ENCODE results near the gene TGM3. TPM values are rescaled to one million over a fixed set of nuclear protein-coding genes. Genes with fewer than 3 reads are reported as not detected.

Gene TGM3
- total and polyA plus RNA-seq, 10 of the 15 experiments (the other 5 are each of a cell fraction or from before 2014, with no cell fraction given), result not detected

DNA sequence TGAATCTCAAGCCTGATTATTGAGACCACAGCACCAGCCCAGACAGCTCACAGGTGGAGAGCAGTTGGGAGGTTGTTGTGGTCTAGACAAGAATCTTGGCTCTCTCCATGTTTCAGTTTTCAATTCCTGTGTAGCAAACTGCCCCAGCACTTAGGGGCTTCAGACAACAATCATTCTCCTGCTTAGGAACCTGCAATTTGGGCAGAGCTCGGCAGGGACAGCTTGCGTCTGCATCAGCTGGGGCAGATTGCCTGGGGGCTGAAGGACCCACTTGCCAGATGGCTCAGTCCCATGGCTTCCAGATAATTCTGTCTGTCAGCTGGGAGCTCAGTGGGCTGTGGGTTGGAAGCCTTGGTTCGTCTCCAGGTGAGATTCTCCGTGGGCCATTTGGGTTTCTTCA lies 91.8 kb downstream of the TGM3 start:
- peaks cover 7% of the 10 kb centered on the region; the same call in 2 of the 3 replicates for H3K9me3 ChIP-seq (replicated peaks; ENCODE audit: control insufficient read depth, insufficient read depth, low read length)
- H3K4me3 ChIP-seq, result no peak overlapping the region
- intact Hi-C loops (cut with micrococcal nuclease; ENCODE audit: unreplicated experiment) (no loop called here), in situ Hi-C loops (cut with MboI) (no loop called here)
- ChIA-PET SMC1A (ENCODE audit: uncharacterized antibody, unreplicated experiment) (interaction anchor here (0.5 to 1.1 kb wide), 5 partner anchors 65 to 214 kb away, joined by 3 to 4 read pairs (median 3); no protein-coding TSS in a partner anchor), RAD21 (ENCODE audit: unreplicated experiment) (interaction anchor here (1.2 to 1.5 kb wide), 3 partner anchors 68 to 180 kb away, joined by 3 to 8 read pairs (median 4); no protein-coding TSS in a partner anchor), POLR2A (no interaction called here), CTCF (interaction anchor here (0.9 to 2.2 kb wide), 12 partner anchors 13 to 234 kb away, joined by 3 to 20 read pairs (median 3); partner anchors contain the start of gene SNRPB)
- H2AFZ ChIP-seq (ENCODE audit: control insufficient read depth, low read depth, low read length), result no peak overlapping the region
- ATAC-seq (no peak), DNase-seq (ENCODE audit: low read depth, low spot score) (no peak), FAIRE-seq (no peak)
- H3K79me2 ChIP-seq (ENCODE audit: control insufficient read depth, insufficient read depth, low read length), result no peaks in the 10 kb centered on the region
- TF ChIP-seq, protein P1, sequence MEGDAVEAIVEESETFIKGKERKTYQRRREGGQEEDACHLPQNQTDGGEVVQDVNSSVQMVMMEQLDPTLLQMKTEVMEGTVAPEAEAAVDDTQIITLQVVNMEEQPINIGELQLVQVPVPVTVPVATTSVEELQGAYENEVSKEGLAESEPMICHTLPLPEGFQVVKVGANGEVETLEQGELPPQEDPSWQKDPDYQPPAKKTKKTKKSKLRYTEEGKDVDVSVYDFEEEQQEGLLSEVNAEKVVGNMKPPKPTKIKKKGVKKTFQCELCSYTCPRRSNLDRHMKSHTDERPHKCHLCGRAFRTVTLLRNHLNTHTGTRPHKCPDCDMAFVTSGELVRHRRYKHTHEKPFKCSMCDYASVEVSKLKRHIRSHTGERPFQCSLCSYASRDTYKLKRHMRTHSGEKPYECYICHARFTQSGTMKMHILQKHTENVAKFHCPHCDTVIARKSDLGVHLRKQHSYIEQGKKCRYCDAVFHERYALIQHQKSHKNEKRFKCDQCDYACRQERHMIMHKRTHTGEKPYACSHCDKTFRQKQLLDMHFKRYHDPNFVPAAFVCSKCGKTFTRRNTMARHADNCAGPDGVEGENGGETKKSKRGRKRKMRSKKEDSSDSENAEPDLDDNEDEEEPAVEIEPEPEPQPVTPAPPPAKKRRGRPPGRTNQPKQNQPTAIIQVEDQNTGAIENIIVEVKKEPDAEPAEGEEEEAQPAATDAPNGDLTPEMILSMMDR (IDR thresholded peaks at IDR 0.05 in 2 of 3, conservative IDR thresholded peaks at IDR 0.05 in 1 of 3; ENCODE audit: control insufficient read depth in 2 of 3, extremely low read depth in 1 of 3, insufficient read depth in 1 of 3, low read depth in 3 of 3, low read length in 3 of 3), result no peak
- TF ChIP-seq RAD21 (IDR thresholded peaks at IDR 0.05; ENCODE audit: insufficient read depth, low read depth, low read length), result no peak
- WGBS (ENCODE audit: insufficient coverage, insufficient replicate concordance, low lambda C conversion rate, missing lambda C conversion rate), result 30% methylated on average over 4 of the region's 4 CpGs
- no peaks in the 10 kb centered on the region for H3K36me3 ChIP-seq (ENCODE audit: control insufficient read depth in 2 of 2, insufficient read depth in 2 of 2, low read length in 1 of 2)
- no peak overlapping the region for H3K4me2 ChIP-seq (ENCODE audit: control insufficient read depth, insufficient read depth)
- no peak overlapping the region for H3K9ac ChIP-seq (ENCODE audit: control insufficient read depth, insufficient read depth, low read length)
- H3K27me3 ChIP-seq (replicated peaks in 1 of 2; ENCODE audit: control insufficient read depth in 2 of 2, insufficient read depth in 2 of 2, low read length in 1 of 2), result no peaks in the 10 kb centered on the region; a peak in 1 of 4 replicates
- H4K20me1 ChIP-seq (ENCODE audit: control insufficient read depth, insufficient read depth), result no peaks in the 10 kb centered on the region
- H3K4me1 ChIP-seq (ENCODE audit: control insufficient read depth, insufficient read depth, low read length), result peaks cover 14% of the 10 kb centered on the region
- no TSS peak for BruUV-seq (replicated peaks)
- H3K27ac ChIP-seq (ENCODE audit: control insufficient read depth, insufficient read depth), result no peak overlapping the region

Other genes with a start within 250 kb of the TGM3 start
- gene STK35, start 194.2 kb upstream of the TGM3 start, total RNA-seq (2014; rRNA removed), result 9.3 and 9.9 TPM in 2 replicates
- 8.9 and 9.9 TPM in 2 replicates for gene STK35, start 194.2 kb upstream of the TGM3 start, total RNA-seq (2014; rRNA removed; fragmentation: Illumina TruSeq; extraction: Trizol)
- gene STK35, start 194.2 kb upstream of the TGM3 start, total RNA-seq (2021), result 18.9 and 19.4 TPM in 2 replicates
- 6.2 and 9.2 TPM in 2 replicates for gene STK35, start 194.2 kb upstream of the TGM3 start, polyA plus RNA-seq (2011; rRNA removed)
- gene STK35, start 194.2 kb upstream of the TGM3 start, polyA plus RNA-seq (2014; fragmentation: Illumina TruSeq; extraction: Trizol), result 7.9 and 11.4 TPM in 2 replicates
- gene STK35, start 194.2 kb upstream of the TGM3 start, polyA plus RNA-seq (2014; fragmentation: Nextera tagmentation; extraction: Ambion mirVana), result 1 to 10 TPM; 2.9 to 3.7 TPM
- 13.6 and 13.7 TPM in 2 replicates for gene STK35, start 194.2 kb upstream of the TGM3 start, polyA plus RNA-seq (2014; rRNA removed)
- gene STK35, start 194.2 kb upstream of the TGM3 start, polyA plus RNA-seq (2016; fragmentation: Nextera tagmentation; extraction: Ambion mirVana), result 1 to 10 TPM; 8.6 to 9.4 TPM
- gene TGM6, start 84.9 kb downstream of the TGM3 start, total RNA-seq (2014; rRNA removed), result not detected in 2 replicates
- gene TGM6, start 84.9 kb downstream of the TGM3 start, total RNA-seq (2014; rRNA removed; fragmentation: Illumina TruSeq; extraction: Trizol), result not detected in 2 replicates
- not detected in 2 replicates for gene TGM6, start 84.9 kb downstream of the TGM3 start, total RNA-seq (2021)
- not detected in 2 replicates for gene TGM6, start 84.9 kb downstream of the TGM3 start, polyA plus RNA-seq (2011; rRNA removed)
- gene TGM6, start 84.9 kb downstream of the TGM3 start, polyA plus RNA-seq (2014; fragmentation: Illumina TruSeq; extraction: Trizol), result not detected in 2 replicates
- gene TGM6, start 84.9 kb downstream of the TGM3 start, polyA plus RNA-seq (2014; fragmentation: Nextera tagmentation; extraction: Ambion mirVana), result not detected
- gene TGM6, start 84.9 kb downstream of the TGM3 start, polyA plus RNA-seq (2014; rRNA removed), result not detected in 2 replicates
- gene TGM6, start 84.9 kb downstream of the TGM3 start, polyA plus RNA-seq (2016; fragmentation: Nextera tagmentation; extraction: Ambion mirVana), result not detected
- 493 and 522 TPM in 2 replicates for gene SNRPB, start 174.8 kb downstream of the TGM3 start, total RNA-seq (2014; rRNA removed)
- gene SNRPB, start 174.8 kb downstream of the TGM3 start, total RNA-seq (2014; rRNA removed; fragmentation: Illumina TruSeq; extraction: Trizol), result 247 and 263 TPM in 2 replicates
- 429 and 437 TPM in 2 replicates for gene SNRPB, start 174.8 kb downstream of the TGM3 start, total RNA-seq (2021)
- 181 and 303 TPM in 2 replicates for gene SNRPB, start 174.8 kb downstream of the TGM3 start, polyA plus RNA-seq (2011; rRNA removed)
- 86.2 and 193 TPM in 2 replicates for gene SNRPB, start 174.8 kb downstream of the TGM3 start, polyA plus RNA-seq (2014; fragmentation: Illumina TruSeq; extraction: Trizol)
- gene SNRPB, start 174.8 kb downstream of the TGM3 start, polyA plus RNA-seq (2014; fragmentation: Nextera tagmentation; extraction: Ambion mirVana), result 100 to 1,000 TPM in 1 of 2 experiments, 10 to 100 TPM in 1; 15.0 to 108 TPM
- 593 TPM in 2 replicates for gene SNRPB, start 174.8 kb downstream of the TGM3 start, polyA plus RNA-seq (2014; rRNA removed)
- 100 to 1,000 TPM; 555 to 571 TPM for gene SNRPB, start 174.8 kb downstream of the TGM3 start, polyA plus RNA-seq (2016; fragmentation: Nextera tagmentation; extraction: Ambion mirVana)
- gene ZNF343, start 212.9 kb downstream of the TGM3 start, total RNA-seq (2014; rRNA removed), result 8.0 and 8.2 TPM in 2 replicates
- 9.8 and 10.0 TPM in 2 replicates for gene ZNF343, start 212.9 kb downstream of the TGM3 start, total RNA-seq (2014; rRNA removed; fragmentation: Illumina TruSeq; extraction: Trizol)
- 9.4 and 10.3 TPM in 2 replicates for gene ZNF343, start 212.9 kb downstream of the TGM3 start, total RNA-seq (2021)
- gene ZNF343, start 212.9 kb downstream of the TGM3 start, polyA plus RNA-seq (2011; rRNA removed), result 10.9 and 11.1 TPM in 2 replicates
- gene ZNF343, start 212.9 kb downstream of the TGM3 start, polyA plus RNA-seq (2014; fragmentation: Illumina TruSeq; extraction: Trizol), result 9.9 and 17.7 TPM in 2 replicates
- gene ZNF343, start 212.9 kb downstream of the TGM3 start, polyA plus RNA-seq (2014; fragmentation: Nextera tagmentation; extraction: Ambion mirVana), result 1 to 10 TPM; 1.3 to 3.3 TPM
- gene ZNF343, start 212.9 kb downstream of the TGM3 start, polyA plus RNA-seq (2014; rRNA removed), result 8.3 and 8.7 TPM in 2 replicates
- gene ZNF343, start 212.9 kb downstream of the TGM3 start, polyA plus RNA-seq (2016; fragmentation: Nextera tagmentation; extraction: Ambion mirVana), result 10 to 100 TPM in 1 of 2 experiments, 1 to 10 TPM in 1; 8.0 to 10.9 TPM
- not detected in 2 replicates for gene TMC2, start 240.6 kb downstream of the TGM3 start, total RNA-seq (2014; rRNA removed)
- not detected in 2 replicates for gene TMC2, start 240.6 kb downstream of the TGM3 start, total RNA-seq (2014; rRNA removed; fragmentation: Illumina TruSeq; extraction: Trizol)
- not detected in 2 replicates for gene TMC2, start 240.6 kb downstream of the TGM3 start, total RNA-seq (2021)
- gene TMC2, start 240.6 kb downstream of the TGM3 start, polyA plus RNA-seq (2011; rRNA removed), result not detected in 2 replicates
- gene TMC2, start 240.6 kb downstream of the TGM3 start, polyA plus RNA-seq (2014; fragmentation: Illumina TruSeq; extraction: Trizol), result not detected in 2 replicates
- under 1 TPM in 1 of 2 experiments, not detected in 1; 0.08 TPM for gene TMC2, start 240.6 kb downstream of the TGM3 start, polyA plus RNA-seq (2014; fragmentation: Nextera tagmentation; extraction: Ambion mirVana)
- gene TMC2, start 240.6 kb downstream of the TGM3 start, polyA plus RNA-seq (2014; rRNA removed), result not detected in 2 replicates
- not detected for gene TMC2, start 240.6 kb downstream of the TGM3 start, polyA plus RNA-seq (2016; fragmentation: Nextera tagmentation; extraction: Ambion mirVana)

Measured in GM12878 (cell line).